Muscle layer of duodenum (tissue), 2 donors: Measurements from ENCODE around the gene AADAC.
"Not testable (repeated sequence)": the region's sequence is repeated elsewhere in the genome, so short reads cannot be mapped to it uniquely, and the experiment has no call there.

Source experiments
- H3K27ac ChIP-seq: one replicate; pipeline ENCODE4 v1.7.0; 2013; ENCODE audit warnings: mild to moderate bottlenecking, low read length
- H3K27me3 ChIP-seq: one replicate; pipeline ENCODE4 v1.7.0; 2013; ENCODE audit warnings: low read depth, mild to moderate bottlenecking, control low read depth, low read length
- H3K36me3 ChIP-seq, 2 donors: one replicate each; pipeline ENCODE4 v1.7.0; 2013; ENCODE audit warnings: low read length in 2 of 2, control low read depth in 1 of 2, mild to moderate bottlenecking in 1 of 2; ENCODE audit not compliant: insufficient read depth in 2 of 2, control insufficient read depth in 1 of 2
- H3K4me1 ChIP-seq, 2 donors: one replicate each; pipeline ENCODE4 v1.7.0; 2013; ENCODE audit warnings: low read length in 2 of 2, mild to moderate bottlenecking in 2 of 2, control low read depth in 1 of 2, moderate library complexity in 1 of 2; ENCODE audit not compliant: insufficient read depth in 2 of 2, control insufficient read depth in 1 of 2
- H3K4me3 ChIP-seq, 2 donors: one replicate each; pipeline ENCODE4 v1.7.0; 2013; ENCODE audit warnings: low read length in 2 of 2, low read depth in 1 of 2, mild to moderate bottlenecking in 1 of 2
- H3K9me3 ChIP-seq, 2 donors: one replicate each; pipeline ENCODE4 v1.7.0; 2013; ENCODE audit warnings: low read length in 2 of 2, control low read depth in 1 of 2, mild to moderate bottlenecking in 1 of 2; ENCODE audit not compliant: control insufficient read depth in 1 of 2
- donor health status: healthy.

AADAC gene

GRCh38 chr3:151813799-151814198 lies at the start of gene AADAC:
Gene AADAC, plus strand, starts transcription at chr3:151814116. Its CDS starts 47 bp downstream, at chr3:151814163.
- Histone ChIP-seq H3K4me1 (no peaks in the 10 kb centered on the region), H3K9me3 (no peaks in the 10 kb centered on the region), H3K36me3 (no peaks in the 10 kb centered on the region), H3K27me3 (no peaks in the 10 kb centered on the region), H3K27ac (no peak within 1 kb of the TSS), H3K4me3 (peak within 1 kb of the TSS in 1 of 2 donors; percentile 23)

- H3K27me3 ChIP-seq, H3K27ac ChIP-seq, H3K36me3 ChIP-seq, H3K9me3 ChIP-seq, H3K4me3 ChIP-seq, H3K4me1 ChIP-seq: not testable (repeated sequence)
These were observed 49.2 kb upstream of the AADAC start for GRCh38 chr3:151764699-151765098.

- Histone ChIP-seq H3K4me1 (no peaks in the 10 kb centered on the region), H3K27ac (no peak overlapping the region), H3K36me3 (no peaks in the 10 kb centered on the region), H3K4me3 (no peak overlapping the region), H3K27me3 (no peaks in the 10 kb centered on the region), H3K9me3 (no peaks in the 10 kb centered on the region)
These were observed 48.2 kb upstream of the AADAC start for GRCh38 chr3:151765685-151766084.

- Histone ChIP-seq H3K9me3 (no peaks in the 10 kb centered on the region), H3K36me3 (no peaks in the 10 kb centered on the region), H3K4me1 (peaks cover 0 to 8% of the 10 kb centered on the region in 2 donors), H3K27ac (no peak overlapping the region), H3K27me3 (no peaks in the 10 kb centered on the region), H3K4me3 (no peak overlapping the region)
These were observed 47.5 kb upstream of the AADAC start for GRCh38 chr3:151766454-151766853.

GRCh38 chr3:151768393-151768930 lies 45.5 kb upstream of the AADAC start:
- no peaks in the 10 kb centered on the region for H3K9me3 ChIP-seq
- no peak overlapping the region for H3K4me3 ChIP-seq
- no peaks in the 10 kb centered on the region for H3K27me3 ChIP-seq
- no peaks in the 10 kb centered on the region for H3K36me3 ChIP-seq
- peaks cover 0 to 10% of the 10 kb centered on the region in 2 donors for H3K4me1 ChIP-seq
- H3K27ac ChIP-seq = no peak overlapping the region

GRCh38 chr3:151769175-151769574 lies 44.7 kb upstream of the AADAC start:
- Histone ChIP-seq H3K9me3 (no peaks in the 10 kb centered on the region), H3K36me3 (no peaks in the 10 kb centered on the region), H3K27ac (peak overlapping the region; percentile 70), H3K4me1 (peaks cover 0 to 10% of the 10 kb centered on the region in 2 donors), H3K27me3 (no peaks in the 10 kb centered on the region), H3K4me3 (no peak overlapping the region)

GRCh38 chr3:151770956-151771355 lies 43.0 kb upstream of the AADAC start:
- no peaks in the 10 kb centered on the region for H3K27me3 ChIP-seq
- no peaks in the 10 kb centered on the region for H3K36me3 ChIP-seq
- peak overlapping the region in 1 of 2 donors; percentile 63 for H3K4me3 ChIP-seq
- H3K27ac ChIP-seq = peak overlapping the region; percentile 70
- peaks cover 0 to 13% of the 10 kb centered on the region in 2 donors for H3K4me1 ChIP-seq
- no peaks in the 10 kb centered on the region for H3K9me3 ChIP-seq

GRCh38 chr3:151772825-151773480 lies 41.0 kb upstream of the AADAC start:
- H3K27me3 ChIP-seq = no peaks in the 10 kb centered on the region
- peak overlapping the region in 1 of 2 donors; percentile 30 for H3K4me3 ChIP-seq
- no peaks in the 10 kb centered on the region for H3K36me3 ChIP-seq
- H3K27ac ChIP-seq = no peak overlapping the region
- no peaks in the 10 kb centered on the region for H3K9me3 ChIP-seq
- peaks cover 0 to 13% of the 10 kb centered on the region in 2 donors for H3K4me1 ChIP-seq

GRCh38 chr3:151774235-151774634 lies 39.7 kb upstream of the AADAC start:
- Histone ChIP-seq H3K4me3 (no peak overlapping the region), H3K9me3 (no peaks in the 10 kb centered on the region), H3K27me3 (no peaks in the 10 kb centered on the region), H3K36me3 (no peaks in the 10 kb centered on the region), H3K4me1 (peaks cover 0 to 13% of the 10 kb centered on the region in 2 donors), H3K27ac (no peak overlapping the region)

- H3K9me3 ChIP-seq = no peaks in the 10 kb centered on the region
- H3K27me3 ChIP-seq = no peaks in the 10 kb centered on the region
- no peaks in the 10 kb centered on the region for H3K36me3 ChIP-seq
- H3K4me3 ChIP-seq = no peak overlapping the region
- H3K4me1 ChIP-seq = peaks cover 0 to 13% of the 10 kb centered on the region in 2 donors
- no peak overlapping the region for H3K27ac ChIP-seq
These were observed 39.0 kb upstream of the AADAC start for GRCh38 chr3:151774910-151775309.

- Histone ChIP-seq H3K27ac (no peak overlapping the region), H3K9me3 (no peaks in the 10 kb centered on the region), H3K27me3 (no peaks in the 10 kb centered on the region), H3K36me3 (no peaks in the 10 kb centered on the region), H3K4me1 (peaks cover 0 to 13% of the 10 kb centered on the region in 2 donors), H3K4me3 (no peak overlapping the region)
These were observed 38.3 kb upstream of the AADAC start for GRCh38 chr3:151775314-151776258.
